Esophagus muscularis mucosa (tissue), 4 donors: ENCODE measurements around the gene KTN1.

Experiments
- CTCF ChIP-seq, 3 experiments: fragments of 200-600 bp in 2 of 3; fragments of 450-650 bp in 1 of 3; sonication (generic) in 2 of 3; IDR thresholded peaks; one replicate each; pipeline ENCODE4 v1.5.1; 2017 to 2019; ENCODE audit warnings: antibody characterized with exemption in 3 of 3, mild to moderate bottlenecking in 2 of 3, moderate library complexity in 1 of 3
- EP300 ChIP-seq: sonication (generic); formaldehyde crosslinking; IDR thresholded peaks from one replicate; pipeline ENCODE4 v1.6.1; 2017; ENCODE audit warnings: antibody characterized with exemption
- POLR2A ChIP-seq: fragments of 450-650 bp; IDR thresholded peaks from one replicate; pipeline ENCODE4 v1.6.1; 2017; ENCODE audit warnings: antibody characterized with exemption, moderate library complexity, mild to moderate bottlenecking, low read depth

GRCh38 chr14:55599250-55599879 lies 19.4 kb downstream of the KTN1 start:
- TF ChIP-seq CTCF (IDR thresholded peaks at IDR 0.05) = no peak
- no peak for TF ChIP-seq POLR2A
- TF ChIP-seq EP300 = no peak
